PC-9 (cell line): Measurements from ENCODE around the gene MRC2. TPM values are rescaled to one million over a fixed set of nuclear protein-coding genes. Genes with fewer than 3 reads are reported as not detected.

Experiments
- BruUV-seq: library from RNA; stranded (reverse); fragments of 400-500 nt; replicated peaks from 2 replicates; lab custom pipeline; 2021; lab: Mats Ljungman, UMichigan
- CTCF ChIA-PET: fragments of 300-600 bp; sonication (Branson Sonifier 250); formaldehyde crosslinking; loops from one replicate; lab custom pipeline; 2022; ENCODE audit warnings: antibody characterized with exemption; lab: Charles Lee
- POLR2A ChIA-PET: fragments of 300-600 bp; sonication (Branson Sonifier 250); formaldehyde crosslinking; loops from one replicate; lab custom pipeline; 2022; ENCODE audit warnings: antibody characterized with exemption; ENCODE audit not compliant: unreplicated experiment; lab: Charles Lee
- DNase-seq, 2 experiments: peaks; one replicate each; pipeline versions ENCODE4 v3.0.0 to v3.0.0-alpha.2; 2015 to 2022; ENCODE audit warnings: mixed read lengths in 1 of 2
- H2AFZ ChIP-seq: fragments of 200-600 bp; sonication (generic); 2 replicates; pipeline ENCODE4 v1.8.1; 2017; ENCODE audit warnings: antibody characterized with exemption
- H3F3A ChIP-seq: fragments of 200-600 bp; sonication (generic); 2 replicates; pipeline ENCODE4 v1.8.1; 2017; ENCODE audit warnings: antibody characterized with exemption, mild to moderate bottlenecking, low read depth; ENCODE audit not compliant: insufficient read depth
- H3K27ac ChIP-seq: fragments of 200-600 bp; sonication (generic); 2 replicates; pipeline ENCODE4 v1.6.1; 2016; ENCODE audit warnings: mixed run types
- H3K27me3 ChIP-seq: fragments of 200-600 bp; sonication (generic); 2 replicates; pipeline ENCODE4 v1.6.1; 2016; ENCODE audit warnings: low read depth, mixed run types; ENCODE audit not compliant: insufficient read depth
- H3K36me3 ChIP-seq: fragments of 200-600 bp; sonication (generic); 2 replicates; pipeline ENCODE4 v1.6.1; 2016; ENCODE audit warnings: low read depth, mixed run types
- H3K4me1 ChIP-seq: fragments of 200-600 bp; sonication (generic); replicated peaks from 2 replicates; pipeline ENCODE4 v1.6.1; 2016; ENCODE audit warnings: mixed run types; ENCODE audit not compliant: insufficient read depth
- H3K4me2 ChIP-seq: fragments of 200-600 bp; sonication (generic); 2 replicates; pipeline ENCODE4 v1.6.1; 2017; ENCODE audit warnings: mixed run types
- H3K4me3 ChIP-seq: fragments of 200-600 bp; sonication (generic); 2 replicates; pipeline ENCODE4 v1.6.1; 2016; ENCODE audit warnings: mixed run types
- H3K79me2 ChIP-seq: fragments of 200-600 bp; sonication (generic); 2 replicates; pipeline ENCODE4 v1.6.1; 2017; ENCODE audit warnings: low read depth, mixed run types
- H3K9me2 ChIP-seq: fragments of 200-600 bp; sonication (generic); 2 replicates; pipeline ENCODE4 v1.8.1; 2017; ENCODE audit warnings: mild to moderate bottlenecking; ENCODE audit not compliant: insufficient read depth
- H3K9me3 ChIP-seq: fragments of 200-600 bp; sonication (generic); 2 replicates; pipeline ENCODE4 v1.8.1; 2016; ENCODE audit warnings: low read depth; ENCODE audit not compliant: insufficient read depth
- H4K20me1 ChIP-seq: fragments of 200-600 bp; sonication (generic); 2 replicates; pipeline ENCODE4 v1.8.1; 2017; ENCODE audit not compliant: insufficient read depth
- EZH2 ChIP-seq: fragments of 200-600 bp; sonication (generic); IDR thresholded peaks from 2 replicates; pipeline ENCODE4 v1.8.0; 2017; ENCODE audit warnings: antibody characterized with exemption, low read depth
- intact Hi-C: fragments of 100-400 bp; cut with micrococcal nuclease; formaldehyde crosslinking; loops from one replicate; pipeline ENCODE4 v1.10.0; 2022; ENCODE audit not compliant: unreplicated experiment
- total RNA-seq: library from RNA; stranded (reverse); gene quantifications from 2 replicates; pipeline ENCODE4 v1.2.3, GENCODE V29; 2021
- TF ChIP-seq, protein P1 (sequence below): fragments of 200-600 bp; sonication (generic); conservative IDR thresholded peaks from 2 replicates; pipeline ENCODE4 v1.6.1; 2017; ENCODE audit warnings: mixed run types, antibody characterized with exemption, mild to moderate bottlenecking, moderate library complexity

MRC2 gene
- total RNA-seq, 1 experiment from 2014 or later, result 1.0 TPM

DNA sequence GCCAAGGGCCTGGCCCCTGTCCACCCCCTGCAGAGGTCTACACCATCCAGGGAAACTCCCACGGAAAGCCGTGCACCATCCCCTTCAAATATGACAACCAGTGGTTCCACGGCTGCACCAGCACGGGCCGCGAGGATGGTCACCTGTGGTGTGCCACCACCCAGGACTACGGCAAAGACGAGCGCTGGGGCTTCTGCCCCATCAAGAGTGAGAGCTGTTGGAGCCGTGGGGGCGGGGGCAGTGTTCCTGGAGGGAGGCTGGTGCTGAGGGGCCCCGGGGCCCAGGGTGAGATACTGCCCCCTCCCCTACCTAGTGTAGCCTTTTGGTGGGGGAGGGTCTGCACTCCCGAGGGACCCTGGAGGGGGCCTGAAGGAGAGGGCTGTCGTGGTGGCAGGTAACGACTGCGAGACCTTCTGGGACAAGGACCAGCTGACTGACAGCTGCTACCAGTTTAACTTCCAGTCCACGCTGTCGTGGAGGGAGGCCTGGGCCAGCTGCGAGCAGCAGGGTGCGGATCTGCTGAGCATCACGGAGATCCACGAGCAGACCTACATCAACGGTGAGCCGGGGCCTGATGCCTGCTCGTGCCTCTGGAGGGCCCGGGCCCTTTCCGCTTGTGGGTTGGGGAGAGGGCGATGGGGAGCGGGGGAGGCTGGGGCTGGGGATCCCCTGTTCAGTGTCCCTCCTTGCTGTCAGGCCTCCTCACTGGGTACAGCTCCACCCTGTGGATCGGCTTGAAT lies 38.8 kb downstream of the MRC2 start:
- Histone ChIP-seq H3K9me2 (no peaks in the 10 kb centered on the region), H3K27ac (no peak overlapping the region), H3K4me1 (no peaks in the 10 kb centered on the region), H3K9me3 (no peaks in the 10 kb centered on the region), H3K36me3 (no peaks in the 10 kb centered on the region), H3K4me2 (no peak overlapping the region), H2AFZ (no peak overlapping the region), H3K4me3 (no peak overlapping the region), H3K27me3 (no peaks in the 10 kb centered on the region), H4K20me1 (no peaks in the 10 kb centered on the region), H3F3A (no peaks in the 10 kb centered on the region; the same call in 1 of the 2 replicates), H3K79me2 (no peaks in the 10 kb centered on the region)
- POLR2A ChIA-PET, result interaction anchor here (0.9 kb wide), 1 partner anchor 406 kb away, joined by 4 read pairs; no protein-coding TSS in a partner anchor
- TF ChIP-seq, protein P1, sequence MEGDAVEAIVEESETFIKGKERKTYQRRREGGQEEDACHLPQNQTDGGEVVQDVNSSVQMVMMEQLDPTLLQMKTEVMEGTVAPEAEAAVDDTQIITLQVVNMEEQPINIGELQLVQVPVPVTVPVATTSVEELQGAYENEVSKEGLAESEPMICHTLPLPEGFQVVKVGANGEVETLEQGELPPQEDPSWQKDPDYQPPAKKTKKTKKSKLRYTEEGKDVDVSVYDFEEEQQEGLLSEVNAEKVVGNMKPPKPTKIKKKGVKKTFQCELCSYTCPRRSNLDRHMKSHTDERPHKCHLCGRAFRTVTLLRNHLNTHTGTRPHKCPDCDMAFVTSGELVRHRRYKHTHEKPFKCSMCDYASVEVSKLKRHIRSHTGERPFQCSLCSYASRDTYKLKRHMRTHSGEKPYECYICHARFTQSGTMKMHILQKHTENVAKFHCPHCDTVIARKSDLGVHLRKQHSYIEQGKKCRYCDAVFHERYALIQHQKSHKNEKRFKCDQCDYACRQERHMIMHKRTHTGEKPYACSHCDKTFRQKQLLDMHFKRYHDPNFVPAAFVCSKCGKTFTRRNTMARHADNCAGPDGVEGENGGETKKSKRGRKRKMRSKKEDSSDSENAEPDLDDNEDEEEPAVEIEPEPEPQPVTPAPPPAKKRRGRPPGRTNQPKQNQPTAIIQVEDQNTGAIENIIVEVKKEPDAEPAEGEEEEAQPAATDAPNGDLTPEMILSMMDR, result no peak
- no peak for TF ChIP-seq EZH2
- DNase-seq, result no peak
- intact Hi-C loops, result no loop called here
- no TSS peak for BruUV-seq
- CTCF ChIA-PET, result no interaction called here

DNA sequence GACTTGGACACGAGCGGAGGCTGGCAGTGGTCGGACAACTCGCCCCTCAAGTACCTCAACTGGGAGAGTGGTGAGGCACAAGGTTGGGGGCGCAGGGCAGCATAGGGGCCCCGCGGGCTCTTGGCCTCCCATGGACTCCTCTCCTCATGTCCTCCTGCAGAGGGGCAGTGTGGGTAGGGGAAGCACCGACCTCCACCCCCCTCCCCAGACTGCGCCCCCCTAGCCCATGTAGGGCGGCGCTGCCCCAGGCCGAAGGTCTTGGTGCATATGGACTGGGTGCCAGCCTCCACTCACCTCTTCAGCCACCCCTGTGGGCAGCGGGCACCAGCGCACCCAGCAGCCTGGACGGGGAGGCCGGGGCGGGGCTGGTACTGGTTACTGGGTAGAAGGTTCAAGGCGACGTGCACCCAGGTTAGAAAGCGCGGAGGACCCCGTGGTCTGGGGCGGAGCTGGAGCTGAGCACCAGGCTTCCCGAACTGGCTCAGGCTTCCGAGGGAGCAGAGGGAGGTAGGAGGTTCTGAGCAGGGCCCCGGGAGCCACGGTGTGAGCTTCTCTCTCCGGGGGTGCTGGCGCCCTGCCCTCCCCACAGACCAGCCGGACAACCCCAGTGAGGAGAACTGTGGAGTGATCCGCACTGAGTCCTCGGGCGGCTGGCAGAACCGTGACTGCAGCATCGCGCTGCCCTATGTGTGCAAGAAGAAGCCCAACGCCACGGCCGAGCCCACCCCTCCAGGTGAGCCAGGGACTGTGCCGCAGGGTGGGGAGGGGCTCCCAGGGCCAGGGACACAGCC lies 39.5 kb downstream of the MRC2 start:
- no peak overlapping the region for H3K4me3 ChIP-seq
- no peak overlapping the region for H3K27ac ChIP-seq
- intact Hi-C loops, result no loop called here
- no peaks in the 10 kb centered on the region for H4K20me1 ChIP-seq
- TF ChIP-seq, protein P1, result no peak
- no peak for TF ChIP-seq EZH2
- DNase-seq, result no peak
- CTCF ChIA-PET, result no interaction called here
- H2AFZ ChIP-seq, result no peak overlapping the region
- H3K36me3 ChIP-seq, result no peaks in the 10 kb centered on the region
- H3K79me2 ChIP-seq, result no peaks in the 10 kb centered on the region
- H3F3A ChIP-seq, result no peaks in the 10 kb centered on the region; the same call in 1 of the 2 replicates
- no peaks in the 10 kb centered on the region for H3K27me3 ChIP-seq
- no peaks in the 10 kb centered on the region for H3K9me2 ChIP-seq
- no peak overlapping the region for H3K4me2 ChIP-seq
- H3K4me1 ChIP-seq, result no peaks in the 10 kb centered on the region
- POLR2A ChIA-PET, result interaction anchor here (0.9 kb wide), 1 partner anchor 406 kb away, joined by 4 read pairs; no protein-coding TSS in a partner anchor
- BruUV-seq, result no TSS peak
- H3K9me3 ChIP-seq, result no peaks in the 10 kb centered on the region

DNA sequence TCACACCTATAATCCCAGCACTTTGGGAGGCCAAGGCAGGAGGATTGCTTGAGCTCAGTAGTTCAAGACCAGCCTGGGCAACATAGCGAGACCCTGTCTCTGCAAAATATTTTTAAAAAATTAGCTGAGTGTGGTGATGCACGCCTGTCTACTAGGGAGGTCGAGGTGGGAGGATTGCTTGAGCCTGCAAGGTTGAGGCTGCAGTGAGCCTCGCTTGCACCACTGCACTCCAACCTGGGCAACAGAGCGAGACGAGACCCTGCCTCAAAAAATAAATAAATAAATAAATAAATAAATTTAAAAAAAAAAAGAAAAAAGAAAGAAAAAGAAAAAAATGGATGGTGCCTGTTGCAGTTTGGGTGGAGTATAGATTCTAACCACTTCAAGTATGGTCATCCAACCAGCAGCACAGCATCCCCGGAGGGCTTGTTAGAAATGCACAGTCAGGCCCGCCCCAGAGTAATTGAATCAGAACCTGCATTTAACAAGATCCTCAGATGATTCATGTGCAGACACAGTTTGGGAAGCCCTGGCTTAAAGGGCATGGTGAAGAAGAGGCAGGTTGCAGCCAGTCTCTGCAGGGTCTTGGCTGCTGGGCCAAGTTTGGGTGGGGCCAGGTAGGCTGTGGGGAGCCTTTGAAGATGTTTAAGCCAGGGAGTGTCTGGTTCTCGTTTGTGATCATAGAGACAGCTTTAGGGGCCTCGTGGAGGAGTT lies 40.8 kb downstream of the MRC2 start:
- Histone ChIP-seq H3K79me2 (no peaks in the 10 kb centered on the region), H3K27me3 (no peaks in the 10 kb centered on the region), H3K4me1 (no peaks in the 10 kb centered on the region), H3K9me3 (no peaks in the 10 kb centered on the region), H2AFZ (no peak overlapping the region), H3F3A (no peaks in the 10 kb centered on the region; the same call in 1 of the 2 replicates), H3K36me3 (no peaks in the 10 kb centered on the region), H3K4me2 (no peak overlapping the region), H3K4me3 (no peak overlapping the region), H4K20me1 (no peaks in the 10 kb centered on the region), H3K27ac (no peak overlapping the region), H3K9me2 (no peaks in the 10 kb centered on the region)
- no peak for TF ChIP-seq EZH2
- TF ChIP-seq, protein P1, result no peak
- intact Hi-C loops, result no loop called here
- DNase-seq, result no peak
- CTCF ChIA-PET, result no interaction called here
- no TSS peak for BruUV-seq
- POLR2A ChIA-PET, result no interaction called here
